ENCODE measurements around the gene CUX1.

The CUX1 gene

DNA sequence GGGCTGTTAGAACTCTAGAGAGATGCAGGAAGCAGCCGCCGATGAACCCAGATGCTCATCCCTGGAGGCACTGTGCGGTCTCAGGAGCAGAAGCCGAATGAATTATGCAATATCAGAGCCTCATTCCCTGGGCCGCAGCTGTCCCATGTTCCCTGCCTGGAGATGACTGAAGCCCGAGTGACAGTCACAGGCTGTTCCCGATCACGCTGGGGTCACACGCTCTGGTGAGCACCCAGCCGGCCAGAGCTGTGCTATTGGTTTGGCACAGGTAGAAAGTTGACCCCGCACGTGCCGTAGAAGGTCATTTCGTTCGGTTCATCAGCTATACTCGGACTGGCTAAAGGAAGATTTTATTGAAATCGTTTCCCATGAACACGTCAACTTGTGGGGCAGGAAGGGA, 328.7 kb downstream of the CUX1 start:
- Mint-ChIP-seq H3K4me1 (peaks cover 12% of the 10 kb centered on the region), H3K27me3 (ENCODE audit: low read depth, poor library complexity) (peaks cover 4% of the 10 kb centered on the region), H3K36me3 (ENCODE audit: low read depth) (peaks cover 67% of the 10 kb centered on the region), H3K9me3 (no peaks in the 10 kb centered on the region), H3K4me3 (no peak overlapping the region), H3K27ac (peak overlapping the region; percentile 85)
- DNase-seq, result no peak
- no peak for TF ChIP-seq CTCF (IDR thresholded peaks at IDR 0.05)

DNA sequence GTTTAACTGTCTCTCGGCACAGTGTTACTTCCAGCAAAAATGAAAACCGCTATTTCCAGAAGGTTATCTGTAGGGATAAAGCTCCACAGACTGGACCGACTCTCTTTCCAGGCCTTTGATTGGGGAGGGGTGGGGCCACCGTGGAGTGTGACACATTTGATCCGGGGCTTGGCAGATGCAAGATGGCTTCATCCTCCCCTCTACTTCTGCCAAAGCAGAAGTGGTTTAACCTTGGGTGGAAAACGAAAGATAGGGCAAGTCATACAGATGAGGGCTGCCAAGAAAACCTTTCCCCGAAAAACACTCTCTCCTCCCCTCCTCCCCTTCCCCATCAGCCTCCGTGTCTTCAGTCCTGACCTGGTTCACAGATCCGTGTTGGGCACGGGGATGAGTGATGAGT, 329.6 kb downstream of the CUX1 start:
- no peak for TF ChIP-seq CTCF (IDR thresholded peaks at IDR 0.05)
- no peak overlapping the region for H3K4me3 Mint-ChIP-seq
- H3K27me3 Mint-ChIP-seq (ENCODE audit: low read depth, poor library complexity), result peaks cover 4% of the 10 kb centered on the region
- peaks cover 61% of the 10 kb centered on the region for H3K36me3 Mint-ChIP-seq (ENCODE audit: low read depth)
- DNase-seq, result no peak
- no peaks in the 10 kb centered on the region for H3K9me3 Mint-ChIP-seq
- peak overlapping the region; percentile 51 for H3K27ac Mint-ChIP-seq
- peaks cover 12% of the 10 kb centered on the region for H3K4me1 Mint-ChIP-seq

GRCh38 chr7:102148799-102149198, 331.4 kb downstream of the CUX1 start:
- peaks cover 8% of the 10 kb centered on the region for H3K27me3 Mint-ChIP-seq (ENCODE audit: low read depth, poor library complexity)
- no peak for DNase-seq
- no peaks in the 10 kb centered on the region for H3K9me3 Mint-ChIP-seq
- peaks cover 54% of the 10 kb centered on the region for H3K36me3 Mint-ChIP-seq (ENCODE audit: low read depth)
- no peak overlapping the region for H3K4me3 Mint-ChIP-seq
- H3K27ac Mint-ChIP-seq, result no peak overlapping the region
- peaks cover 26% of the 10 kb centered on the region for H3K4me1 Mint-ChIP-seq
- TF ChIP-seq CTCF (IDR thresholded peaks at IDR 0.05), result no peak

DNA sequence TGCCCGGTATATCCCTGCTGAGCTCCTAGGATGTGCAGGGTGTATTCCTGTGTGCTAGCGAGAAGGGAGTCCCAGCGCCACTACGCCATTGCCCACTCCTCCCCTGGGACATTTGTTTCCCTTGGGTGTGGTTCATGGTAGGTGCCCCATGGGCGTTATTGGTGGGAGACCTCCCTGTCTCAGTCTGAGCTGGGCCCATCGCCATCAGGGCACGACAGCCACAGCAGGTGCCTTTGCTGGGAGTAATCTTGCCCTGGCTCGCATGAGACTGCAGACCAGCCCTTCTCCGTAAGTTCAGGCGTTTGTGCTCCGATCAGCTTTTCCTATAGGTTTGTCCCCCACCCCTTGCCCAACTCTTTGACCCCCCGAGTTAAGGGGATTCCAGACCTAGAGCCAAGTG, 332.0 kb downstream of the CUX1 start:
- DNase-seq, result no peak
- H3K27ac Mint-ChIP-seq, result no peak overlapping the region
- H3K27me3 Mint-ChIP-seq (ENCODE audit: low read depth, poor library complexity), result peaks cover 8% of the 10 kb centered on the region
- no peaks in the 10 kb centered on the region for H3K9me3 Mint-ChIP-seq
- peaks cover 54% of the 10 kb centered on the region for H3K36me3 Mint-ChIP-seq (ENCODE audit: low read depth)
- no peak overlapping the region for H3K4me3 Mint-ChIP-seq
- TF ChIP-seq CTCF (IDR thresholded peaks at IDR 0.05), result no peak
- peaks cover 27% of the 10 kb centered on the region for H3K4me1 Mint-ChIP-seq

GRCh38 chr7:102150266-102150665, 332.8 kb downstream of the CUX1 start:
- no peak for DNase-seq
- peaks cover 54% of the 10 kb centered on the region for H3K36me3 Mint-ChIP-seq (ENCODE audit: low read depth)
- peak overlapping the region; percentile 81 for H3K27ac Mint-ChIP-seq

More at GRCh38 chr7:102150266-102150665, 332.8 kb downstream of the CUX1 start:
- H3K4me1 Mint-ChIP-seq, result peaks cover 27% of the 10 kb centered on the region
- peaks cover 8% of the 10 kb centered on the region for H3K27me3 Mint-ChIP-seq (ENCODE audit: low read depth, poor library complexity)
- H3K9me3 Mint-ChIP-seq, result no peaks in the 10 kb centered on the region
- no peak for TF ChIP-seq CTCF (IDR thresholded peaks at IDR 0.05)
- no peak overlapping the region for H3K4me3 Mint-ChIP-seq
